Prostate gland (tissue), 2 donors: ENCODE results near the gene OLFML2B. TPM values are rescaled to one million over a fixed set of nuclear protein-coding genes. Genes with fewer than 3 reads are reported as not detected.
"Not testable (repeated sequence)": the region's sequence is repeated elsewhere in the genome, so short reads cannot be mapped to it uniquely, and the experiment has no call there.

Experiments used
- DNase-seq: peaks from one replicate; pipeline ENCODE4 v3.0.0-alpha.2; 2019; ENCODE audit warnings: low spot score
- H3K27ac ChIP-seq, 2 donors: fragments of 200-600 bp; sonication (generic); 2 replicates each; pipeline ENCODE4 v1.5.1; 2017 to 2019
- H3K27me3 ChIP-seq: fragments of 200-600 bp; sonication (generic); replicated peaks from 2 replicates; pipeline ENCODE4 v1.5.1; 2019; ENCODE audit not compliant: insufficient read depth
- H3K36me3 ChIP-seq, 2 donors: fragments of 200-600 bp; sonication (generic); 1 replicate in 1 of 2; 2 replicates in 1 of 2; pipeline versions ENCODE4 v1.5.1 to v1.8.1; 2017 to 2019
- H3K4me1 ChIP-seq: fragments of 200-600 bp; sonication (generic); replicated peaks from 2 replicates; pipeline ENCODE4 v1.5.1; 2019
- H3K4me3 ChIP-seq, 2 donors: fragments of 200-600 bp; sonication (generic); 2 replicates each; pipeline ENCODE4 v1.5.1; 2017 to 2019
- H3K9me3 ChIP-seq: fragments of 200-600 bp; sonication (generic); 2 replicates; pipeline ENCODE4 v1.5.1; 2017
- CTCF ChIP-seq, 4 experiments: fragments of 200-600 bp in 2 of 4; fragments of 450-650 bp in 2 of 4; sonication (generic) in 2 of 4; IDR thresholded peaks; 1 replicate in 3 of 4; 2 replicates in 1 of 4; pipeline ENCODE4 v1.5.1; 2016 to 2019; ENCODE audit warnings: antibody characterized with exemption in 4 of 4, mild to moderate bottlenecking in 2 of 4, moderate library complexity in 2 of 4
- POLR2A ChIP-seq: fragments of 450-650 bp; IDR thresholded peaks from one replicate; pipeline ENCODE4 v1.6.1; 2016; ENCODE audit warnings: antibody characterized with exemption, mild to moderate bottlenecking
- POLR2AphosphoS5 ChIP-seq: sonication (generic); formaldehyde crosslinking; IDR thresholded peaks from one replicate; pipeline ENCODE4 v1.6.1; 2017; ENCODE audit warnings: antibody characterized with exemption
- WGBS: methylation state at CpG from one replicate; pipeline ENCODE4 v1.1.5; 2018; 5-methylcytosine and 5-hydroxymethylcytosine counted together
- intact Hi-C: fragments of 100-400 bp; cut with DNase I; formaldehyde crosslinking; loops from one replicate; pipeline ENCODE4 v1.14.2; 2022
- total RNA-seq, 2 donors: library from RNA; depleted of rRNA; stranded (reverse); fragments of >200 nt; gene quantifications; one replicate each; pipeline ENCODE4 v1.1.0, GENCODE V29; 2016

OLFML2B gene
- total RNA-seq, 2 donors from 2014 or later, result 3.2 to 29.7 TPM

DNA sequence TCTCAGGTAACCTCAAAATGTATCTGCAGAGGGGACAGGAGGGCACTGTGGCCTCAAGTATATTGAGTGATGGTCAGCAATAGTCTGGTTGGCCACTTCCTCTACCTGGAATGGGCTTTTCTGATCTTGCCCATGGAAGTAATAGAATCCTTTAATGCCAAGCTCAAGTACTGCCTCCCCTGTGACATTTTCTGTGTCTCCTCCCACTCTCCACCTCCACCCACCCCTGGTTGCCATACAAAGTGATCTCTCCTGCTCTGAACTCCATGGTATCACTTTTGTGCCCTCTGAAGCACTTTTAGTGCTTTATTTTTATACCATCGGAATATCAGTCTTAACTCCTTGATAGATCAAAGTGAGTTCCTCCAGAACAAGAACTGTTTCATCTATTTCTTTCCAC is 36.6 kb upstream of the OLFML2B start:
- Histone ChIP-seq H3K4me1 (no peaks in the 10 kb centered on the region), H3K9me3 (no peaks in the 10 kb centered on the region), H3K36me3 (no peaks in the 10 kb centered on the region), H3K4me3 (no peak overlapping the region), H3K27ac (no peak overlapping the region), H3K27me3 (no peaks in the 10 kb centered on the region)
- intact Hi-C loops, result no loop called here
- DNase-seq, result no peak
- 91% methylated on average over 1 of the region's 1 CpG for WGBS
- TF ChIP-seq POLR2A (no peak), CTCF (IDR thresholded peaks at IDR 0.05) (no peak), POLR2AphosphoS5 (no peak)

- no peaks in the 10 kb centered on the region for H3K27me3 ChIP-seq
- no peaks in the 10 kb centered on the region for H3K36me3 ChIP-seq
- WGBS, result 69% methylated on average over 3 of the region's 3 CpGs
- TF ChIP-seq POLR2A, result no peak
- no peak for TF ChIP-seq CTCF (IDR thresholded peaks at IDR 0.05)
- TF ChIP-seq POLR2AphosphoS5, result no peak
- no peak overlapping the region for H3K27ac ChIP-seq
- intact Hi-C loops, result loop anchor here (5.0 kb wide), 2 partner anchors 218 to 438 kb away; partner anchors contain the start of gene UHMK1
- DNase-seq, result no peak
- no peaks in the 10 kb centered on the region for H3K9me3 ChIP-seq
- H3K4me3 ChIP-seq, result no peak overlapping the region
- no peaks in the 10 kb centered on the region for H3K4me1 ChIP-seq
Measured at GRCh38 chr1:162059721-162060120, 36.1 kb upstream of the OLFML2B start.

DNA sequence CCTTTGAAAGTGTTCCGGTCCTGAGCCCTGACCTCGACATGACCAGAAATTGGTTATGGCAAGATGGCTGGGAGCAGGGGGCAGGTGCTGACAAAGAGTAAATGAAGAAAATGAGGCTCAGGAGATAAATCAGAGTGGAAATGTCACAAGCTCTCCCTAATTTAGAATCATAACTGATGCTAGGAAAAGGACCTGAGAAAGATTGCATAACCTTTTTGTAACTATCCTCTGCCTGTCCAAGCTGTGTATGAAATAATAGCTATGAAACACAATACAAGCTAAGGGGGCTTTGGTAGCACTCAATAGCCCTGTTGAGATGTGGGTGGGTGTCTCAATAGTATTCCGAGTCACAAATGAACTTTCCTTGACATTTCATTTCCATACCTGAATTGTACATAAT is 32.9 kb upstream of the OLFML2B start:
- no peak for DNase-seq
- Histone ChIP-seq H3K4me3 (no peak overlapping the region), H3K27ac (no peak overlapping the region), H3K4me1 (no peaks in the 10 kb centered on the region), H3K9me3 (no peaks in the 10 kb centered on the region), H3K27me3 (no peaks in the 10 kb centered on the region), H3K36me3 (no peaks in the 10 kb centered on the region)
- intact Hi-C loops, result loop anchor here (5.0 kb wide), 2 partner anchors 221 to 441 kb away; partner anchors contain the start of gene UHMK1
- TF ChIP-seq POLR2AphosphoS5, result no peak
- TF ChIP-seq POLR2A, result no peak
- no peak for TF ChIP-seq CTCF (IDR thresholded peaks at IDR 0.05)
- WGBS, result 93% methylated on average over 3 of the region's 3 CpGs

- H3K4me3 ChIP-seq, result no peak overlapping the region
- no peaks in the 10 kb centered on the region for H3K4me1 ChIP-seq
- WGBS, result 36% methylated on average over 3 of the region's 3 CpGs
- peak; percentile 66 for DNase-seq
- TF ChIP-seq POLR2A, result no peak
- no peak for TF ChIP-seq POLR2AphosphoS5
- TF ChIP-seq CTCF (IDR thresholded peaks at IDR 0.05), result peak; percentile 72 to 89 (median 84)
- no peaks in the 10 kb centered on the region for H3K27me3 ChIP-seq
- no peak overlapping the region for H3K27ac ChIP-seq
- H3K36me3 ChIP-seq, result no peaks in the 10 kb centered on the region
- intact Hi-C loops, result loop anchor here (5.0 kb wide), 2 partner anchors 221 to 441 kb away; partner anchors contain the start of gene UHMK1
- no peaks in the 10 kb centered on the region for H3K9me3 ChIP-seq
Measured at GRCh38 chr1:162056043-162056442, 32.4 kb upstream of the OLFML2B start.

DNA sequence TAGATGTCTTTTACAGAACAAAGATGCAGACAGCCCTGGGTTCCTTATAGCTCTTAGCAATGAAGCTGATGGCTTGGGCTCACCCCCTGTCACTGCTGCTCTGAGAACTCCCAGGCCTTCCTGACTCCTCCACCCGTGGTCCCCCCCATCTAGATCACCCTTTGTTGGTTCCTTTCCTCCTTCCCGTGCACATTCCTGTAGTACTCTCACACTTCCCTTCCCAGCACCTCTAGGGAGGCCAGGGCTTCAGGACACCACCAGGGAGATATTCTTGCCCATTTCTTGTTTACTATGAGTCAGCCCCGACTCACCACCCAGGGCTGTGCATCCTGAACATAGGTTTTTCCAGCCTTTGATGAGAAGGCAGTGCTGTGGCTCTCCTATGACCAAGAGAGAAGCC is 31.4 kb upstream of the OLFML2B start:
- TF ChIP-seq POLR2A, result no peak
- TF ChIP-seq POLR2AphosphoS5, result no peak
- peak in 1 of 4 experiments; percentile 17 for TF ChIP-seq CTCF (IDR thresholded peaks at IDR 0.05)
- DNase-seq, result peak; percentile 27
- H3K4me1 ChIP-seq, result no peaks in the 10 kb centered on the region
- WGBS, result 52% methylated on average over 3 of the region's 3 CpGs
- intact Hi-C loops, result loop anchor here (2.0 to 5.0 kb wide), 3 partner anchors 222 to 442 kb away; partner anchors contain the start of gene UHMK1
- no peaks in the 10 kb centered on the region for H3K36me3 ChIP-seq
- no peak overlapping the region for H3K4me3 ChIP-seq
- H3K9me3 ChIP-seq, result no peaks in the 10 kb centered on the region
- H3K27me3 ChIP-seq, result no peaks in the 10 kb centered on the region
- peak overlapping the region; percentile 46 to 61 for H3K27ac ChIP-seq

GRCh38 chr1:162053949-162054348 is 30.3 kb upstream of the OLFML2B start:
- H3K27me3 ChIP-seq, H3K4me3 ChIP-seq, H3K36me3 ChIP-seq, H3K4me1 ChIP-seq, H3K9me3 ChIP-seq, H3K27ac ChIP-seq, DNase-seq: not testable (repeated sequence)
- intact Hi-C loops, result loop anchor here (2.0 kb wide), 1 partner anchor 335 kb away; no protein-coding TSS in a partner anchor
- WGBS, result 99% methylated on average over 3 of the region's 3 CpGs
